Parathyroid adenoma (tissue), 2 donors: ENCODE measurements around the gene LCN6.
"Not testable (repeated sequence)": the region's sequence is repeated elsewhere in the genome, so short reads cannot be mapped to it uniquely, and the experiment has no call there.

Experiments
- H2AFZ ChIP-seq: fragments of 300-600 bp; sonication (generic); one replicate; pipeline ENCODE4 v1.7.0; 2017; ENCODE audit warnings: antibody characterized with exemption, mild to moderate bottlenecking
- H3K27ac ChIP-seq: fragments of 300-600 bp; sonication (generic); one replicate; pipeline ENCODE4 v1.7.0; 2017
- H3K27me3 ChIP-seq: fragments of 300-600 bp; sonication (generic); one replicate; pipeline ENCODE4 v1.7.0; 2017; ENCODE audit warnings: low read length; ENCODE audit not compliant: control insufficient read depth, insufficient read depth
- H3K36me3 ChIP-seq: fragments of 300-600 bp; sonication (generic); one replicate; pipeline ENCODE4 v1.7.0; 2017; ENCODE audit warnings: low read length; ENCODE audit not compliant: control insufficient read depth, insufficient read depth
- H3K4me1 ChIP-seq: fragments of 300-600 bp; sonication (generic); one replicate; pipeline ENCODE4 v1.7.0; 2017; ENCODE audit warnings: control low read depth
- H3K4me2 ChIP-seq: fragments of 300-600 bp; sonication (generic); one replicate; pipeline ENCODE4 v1.7.0; 2017; ENCODE audit warnings: low read length
- H3K4me3 ChIP-seq: fragments of 300-600 bp; sonication (generic); one replicate; pipeline ENCODE4 v1.7.0; 2017; ENCODE audit warnings: low read depth, low read length
- H3K79me2 ChIP-seq: fragments of 300-600 bp; sonication (generic); one replicate; pipeline ENCODE4 v1.7.0; 2017; ENCODE audit warnings: control low read depth
- H3K9ac ChIP-seq: fragments of 300-600 bp; sonication (generic); one replicate; pipeline ENCODE4 v1.7.0; 2017; ENCODE audit warnings: mild to moderate bottlenecking
- H3K9me3 ChIP-seq: fragments of 300-600 bp; sonication (generic); one replicate; pipeline ENCODE4 v1.7.0; 2017; ENCODE audit warnings: low read length; ENCODE audit not compliant: control insufficient read depth
- TF ChIP-seq, protein P1 (sequence below): fragments of 300-600 bp; sonication (generic); IDR thresholded peaks from one replicate; pipeline ENCODE4 v1.7.0; 2017; ENCODE audit warnings: antibody characterized with exemption, mild to moderate bottlenecking
- donor health status: primary hyperparathyroidism.

LCN6 gene

DNA sequence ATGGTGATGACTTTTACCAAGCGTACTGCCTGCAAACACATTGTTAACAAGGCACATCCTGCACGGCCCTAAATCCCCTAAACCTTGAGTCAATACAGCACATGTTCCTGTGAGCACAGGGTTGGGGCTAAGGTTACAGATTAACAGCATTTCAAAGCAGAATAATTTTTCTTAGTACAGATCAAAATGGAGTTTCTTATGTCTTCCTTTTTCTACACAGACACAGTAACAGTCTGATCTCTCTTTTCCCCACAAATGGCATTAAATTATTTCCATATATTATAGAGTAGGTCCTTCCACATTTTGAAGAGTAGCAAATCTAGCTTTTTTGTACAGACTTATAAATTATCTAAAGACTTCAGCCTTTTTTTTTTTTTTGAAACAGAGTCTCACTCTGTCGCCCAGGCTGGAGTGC is 41.2 kb upstream of the LCN6 start:
- Histone ChIP-seq H3K27ac (no peak overlapping the region), H3K9ac (no peak overlapping the region)
- TF ChIP-seq, protein P1, sequence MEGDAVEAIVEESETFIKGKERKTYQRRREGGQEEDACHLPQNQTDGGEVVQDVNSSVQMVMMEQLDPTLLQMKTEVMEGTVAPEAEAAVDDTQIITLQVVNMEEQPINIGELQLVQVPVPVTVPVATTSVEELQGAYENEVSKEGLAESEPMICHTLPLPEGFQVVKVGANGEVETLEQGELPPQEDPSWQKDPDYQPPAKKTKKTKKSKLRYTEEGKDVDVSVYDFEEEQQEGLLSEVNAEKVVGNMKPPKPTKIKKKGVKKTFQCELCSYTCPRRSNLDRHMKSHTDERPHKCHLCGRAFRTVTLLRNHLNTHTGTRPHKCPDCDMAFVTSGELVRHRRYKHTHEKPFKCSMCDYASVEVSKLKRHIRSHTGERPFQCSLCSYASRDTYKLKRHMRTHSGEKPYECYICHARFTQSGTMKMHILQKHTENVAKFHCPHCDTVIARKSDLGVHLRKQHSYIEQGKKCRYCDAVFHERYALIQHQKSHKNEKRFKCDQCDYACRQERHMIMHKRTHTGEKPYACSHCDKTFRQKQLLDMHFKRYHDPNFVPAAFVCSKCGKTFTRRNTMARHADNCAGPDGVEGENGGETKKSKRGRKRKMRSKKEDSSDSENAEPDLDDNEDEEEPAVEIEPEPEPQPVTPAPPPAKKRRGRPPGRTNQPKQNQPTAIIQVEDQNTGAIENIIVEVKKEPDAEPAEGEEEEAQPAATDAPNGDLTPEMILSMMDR = no peak

DNA sequence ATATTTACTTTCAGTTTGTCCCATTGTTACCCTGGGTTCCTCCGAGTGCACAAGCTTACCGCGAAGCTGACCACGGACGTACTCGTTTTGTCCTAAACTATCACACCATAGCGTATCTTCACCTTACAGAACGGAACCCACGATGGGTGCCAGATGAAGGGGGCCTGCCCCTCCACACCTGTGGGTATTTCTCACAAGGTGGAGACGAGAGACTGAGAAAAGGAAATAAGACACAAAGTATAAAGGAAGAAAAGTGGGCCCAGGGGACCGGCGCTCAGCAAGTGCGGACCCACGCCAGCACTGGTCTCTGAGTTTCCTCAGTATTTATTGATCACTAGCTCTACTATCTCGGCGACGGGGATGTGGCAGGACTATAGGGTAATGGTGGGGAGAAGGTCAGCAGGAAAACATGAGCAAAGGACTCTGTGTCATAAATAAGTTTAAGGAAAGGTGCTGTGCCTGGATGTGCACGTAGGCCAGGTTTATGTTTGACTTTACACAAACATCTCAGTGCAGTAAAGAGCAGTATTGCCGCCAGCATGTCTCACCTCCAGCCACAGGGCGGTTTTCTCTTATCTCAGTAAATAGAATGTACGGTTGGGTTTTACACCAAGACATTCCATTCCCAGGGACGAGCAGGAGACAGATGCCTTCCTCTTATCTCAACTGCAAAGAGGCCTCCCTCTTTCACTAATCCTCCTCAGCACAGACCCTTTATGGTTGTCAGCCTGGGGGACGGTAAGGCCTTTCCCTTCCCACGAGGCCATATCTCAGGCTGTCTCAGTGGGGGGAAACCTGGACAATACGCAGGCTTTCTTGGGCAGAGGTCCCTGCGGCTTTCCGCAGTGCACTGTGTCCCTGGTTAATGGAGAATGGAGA is 40.6 kb upstream of the LCN6 start:
- not testable (repeated sequence) for H3K79me2 ChIP-seq, H3K9ac ChIP-seq, H3K4me2 ChIP-seq, H2AFZ ChIP-seq, H3K4me1 ChIP-seq, H3K9me3 ChIP-seq, H3K27ac ChIP-seq, H3K4me3 ChIP-seq, H3K36me3 ChIP-seq, H3K27me3 ChIP-seq

More for the DNA sequence above, 41.2 kb upstream of the LCN6 start:
- Histone ChIP-seq H2AFZ (no peak overlapping the region), H3K9me3 (no peaks in the 10 kb centered on the region), H3K79me2 (no peaks in the 10 kb centered on the region), H3K27me3 (no peaks in the 10 kb centered on the region), H3K4me2 (no peak overlapping the region), H3K36me3 (no peaks in the 10 kb centered on the region), H3K4me1 (peaks cover 7% of the 10 kb centered on the region), H3K4me3 (no peak overlapping the region)

- Histone ChIP-seq H3K4me1 (peaks cover 7% of the 10 kb centered on the region), H3K79me2 (no peaks in the 10 kb centered on the region), H2AFZ (no peak overlapping the region), H3K4me2 (no peak overlapping the region), H3K4me3 (no peak overlapping the region), H3K9ac (no peak overlapping the region), H3K9me3 (no peaks in the 10 kb centered on the region), H3K27me3 (no peaks in the 10 kb centered on the region), H3K27ac (no peak overlapping the region), H3K36me3 (no peaks in the 10 kb centered on the region)
- TF ChIP-seq, protein P1 = peak; percentile 71
These were observed 39.5 kb upstream of the LCN6 start for GRCh38 chr9:136787690-136788400.

DNA sequence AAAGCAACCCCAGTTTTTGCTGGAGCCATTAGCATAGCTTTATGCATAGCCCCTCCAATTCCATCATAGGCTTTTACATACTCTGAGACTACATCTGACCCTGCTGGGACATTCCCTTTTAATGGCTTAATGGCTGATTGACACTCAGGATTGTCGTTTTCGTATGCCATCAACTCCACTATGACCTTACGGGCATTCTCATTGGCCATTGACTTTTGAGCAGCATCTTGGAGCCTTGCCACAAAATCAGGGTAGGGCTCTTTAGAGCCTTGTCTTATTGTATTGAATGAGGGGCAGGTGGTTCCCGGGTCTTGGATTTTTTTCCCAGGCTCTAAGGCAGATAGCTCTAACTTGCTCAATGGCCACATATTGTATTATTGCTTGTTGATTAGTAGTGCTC is 38.7 kb upstream of the LCN6 start:
- H3K4me3 ChIP-seq, H3K27ac ChIP-seq, H3K27me3 ChIP-seq, H3K36me3 ChIP-seq, H3K4me2 ChIP-seq, H2AFZ ChIP-seq, H3K4me1 ChIP-seq, H3K79me2 ChIP-seq, H3K9ac ChIP-seq, H3K9me3 ChIP-seq: not testable (repeated sequence)

GRCh38 chr9:136786451-136786850 is 38.1 kb upstream of the LCN6 start:
- Histone ChIP-seq H3K9ac (no peak overlapping the region), H3K27ac (no peak overlapping the region)

GRCh38 chr9:136785565-136786355 is 37.4 kb upstream of the LCN6 start:
- not testable (repeated sequence) for H3K4me1 ChIP-seq, H3K4me3 ChIP-seq, H3K79me2 ChIP-seq, H3K27ac ChIP-seq, H3K9ac ChIP-seq, H2AFZ ChIP-seq, H3K4me2 ChIP-seq, H3K9me3 ChIP-seq, H3K36me3 ChIP-seq, H3K27me3 ChIP-seq

More at GRCh38 chr9:136786451-136786850, 38.1 kb upstream of the LCN6 start:
- no peaks in the 10 kb centered on the region for H3K79me2 ChIP-seq
- H3K36me3 ChIP-seq = no peaks in the 10 kb centered on the region
- no peak overlapping the region for H2AFZ ChIP-seq
- peaks cover 4% of the 10 kb centered on the region for H3K4me1 ChIP-seq
- H3K9me3 ChIP-seq = no peaks in the 10 kb centered on the region
- no peak overlapping the region for H3K4me2 ChIP-seq
- TF ChIP-seq, protein P1 = no peak
- H3K27me3 ChIP-seq = no peaks in the 10 kb centered on the region
- no peak overlapping the region for H3K4me3 ChIP-seq
